Neural cell (in vitro differentiated cells): ENCODE measurements around the gene COA7. TPM values are rescaled to one million over a fixed set of nuclear protein-coding genes. Genes with fewer than 3 reads are reported as not detected.

Experiments
- H2AFZ ChIP-seq: fragments of 200-600, 300-800 bp; sonication (generic), shearing (Covaris generic); 2 replicates; pipeline ENCODE4 v1.6.0; 2014; ENCODE audit warnings: low read depth, mild to moderate bottlenecking, antibody characterized with exemption, low read length, moderate library complexity
- H3F3A ChIP-seq: fragments of 200-600 bp; shearing (Covaris generic); 2 replicates; pipeline ENCODE4 v1.6.1; 2016; ENCODE audit warnings: mild to moderate bottlenecking, moderate library complexity, mixed read lengths, antibody characterized with exemption, low read length; ENCODE audit not compliant: insufficient read depth, poor library complexity, severe bottlenecking
- H3K27ac ChIP-seq: fragments of 200-600, 300-800 bp; sonication (generic), shearing (Covaris generic); 2 replicates; pipeline ENCODE4 v1.5.1; 2014; ENCODE audit warnings: mild to moderate bottlenecking, low read length, moderate library complexity
- H3K27me3 ChIP-seq: fragments of 300-800, 200-600 bp; sonication (generic), shearing (Covaris generic); 2 replicates; pipeline ENCODE4 v1.6.0; 2014; ENCODE audit warnings: mild to moderate bottlenecking, low read depth, low read length, moderate library complexity; ENCODE audit not compliant: insufficient read depth
- H3K36me3 ChIP-seq: fragments of 300-800, 200-600 bp; sonication (generic), shearing (Covaris generic); 2 replicates; pipeline ENCODE4 v1.5.1; 2014; ENCODE audit warnings: mild to moderate bottlenecking, antibody characterized with exemption, low read length, moderate library complexity; ENCODE audit not compliant: insufficient read depth
- H3K4me2 ChIP-seq: fragments of 300-800, 200-600 bp; sonication (generic), shearing (Covaris generic); 2 replicates; pipeline ENCODE4 v1.6.0; 2014; ENCODE audit warnings: mild to moderate bottlenecking, low read length
- H3K4me3 ChIP-seq: fragments of 300-800, 200-600 bp; sonication (generic), shearing (Covaris generic); 2 replicates; pipeline ENCODE4 v1.5.1; 2014; ENCODE audit warnings: mild to moderate bottlenecking, low read length, moderate library complexity
- H3K79me2 ChIP-seq: fragments of 200-600 bp; shearing (Covaris generic); replicated peaks from 2 replicates; pipeline ENCODE4 v1.6.0; 2014; ENCODE audit warnings: mild to moderate bottlenecking, low read length, moderate library complexity; ENCODE audit not compliant: insufficient read depth
- H3K9ac ChIP-seq: fragments of 300-800, 200-600 bp; sonication (generic), shearing (Covaris generic); 2 replicates; pipeline ENCODE4 v1.6.1; 2016; ENCODE audit warnings: mild to moderate bottlenecking, low read length, mixed read lengths
- H3K9me2 ChIP-seq: fragments of 200-600 bp; shearing (Covaris generic); 2 replicates; pipeline ENCODE4 v1.6.1; 2016; ENCODE audit warnings: mild to moderate bottlenecking, low read length, mixed read lengths; ENCODE audit not compliant: insufficient read depth
- H3K9me3 ChIP-seq: fragments of 200-600, 300-800 bp; sonication (generic), shearing (Covaris generic); 2 replicates; pipeline ENCODE4 v1.6.1; 2016; ENCODE audit warnings: mild to moderate bottlenecking, mixed run types, low read length, moderate library complexity, mixed read lengths
- H4K20me1 ChIP-seq: fragments of 200-600 bp; shearing (Covaris generic); 2 replicates; pipeline ENCODE4 v1.6.1; 2016; ENCODE audit warnings: mild to moderate bottlenecking, mixed run types; ENCODE audit not compliant: insufficient read depth
- CTCF ChIP-seq: fragments of 450-650 bp; IDR thresholded peaks from 2 replicates; pipeline ENCODE4 v1.5.1; 2014; ENCODE audit warnings: antibody characterized with exemption, mild to moderate bottlenecking, moderate library complexity; ENCODE audit not compliant: poor library complexity, severe bottlenecking
- EP300 ChIP-seq: fragments of 450-650 bp; conservative IDR thresholded peaks from 2 replicates; pipeline ENCODE4 v1.6.1; 2014; ENCODE audit warnings: antibody characterized with exemption, mild to moderate bottlenecking, moderate library complexity; ENCODE audit not compliant: poor library complexity, severe bottlenecking
- EZH2 ChIP-seq: fragments of 200-600, 300-800 bp; shearing (Covaris generic), sonication (generic); IDR thresholded peaks from 2 replicates; pipeline ENCODE4 v1.6.1; 2014; ENCODE audit warnings: antibody characterized with exemption, low read length, borderline replicate concordance, mild to moderate bottlenecking; ENCODE audit not compliant: insufficient read depth, poor library complexity, severe bottlenecking
- MXI1 ChIP-seq: fragments of 450-650 bp; conservative IDR thresholded peaks from 2 replicates; pipeline ENCODE4 v1.6.1; 2014; ENCODE audit warnings: antibody characterized with exemption, mild to moderate bottlenecking; ENCODE audit not compliant: poor library complexity, severe bottlenecking
- POLR2AphosphoS5 ChIP-seq: IDR thresholded peaks from 2 replicates; pipeline ENCODE4 v1.6.1; 2012
- RAD21 ChIP-seq: fragments of 450-650 bp; conservative IDR thresholded peaks from 2 replicates; pipeline ENCODE4 v1.6.1; 2014; ENCODE audit warnings: antibody characterized with exemption, mild to moderate bottlenecking, moderate library complexity
- REST ChIP-seq: IDR thresholded peaks from 2 replicates; pipeline ENCODE4 v1.6.1; 2012; ENCODE audit warnings: borderline replicate concordance
- SMC3 ChIP-seq: fragments of 450-650 bp; conservative IDR thresholded peaks from 2 replicates; pipeline ENCODE4 v1.6.1; 2014; ENCODE audit warnings: antibody characterized with exemption, mild to moderate bottlenecking, moderate library complexity; ENCODE audit not compliant: poor library complexity
- TAF1 ChIP-seq: IDR thresholded peaks from 2 replicates; pipeline ENCODE4 v1.6.1; 2012; ENCODE audit warnings: low read depth
- polyA plus RNA-seq: library from polyadenylated mRNA; depleted of rRNA; stranded (reverse); fragments of >200 nt; gene quantifications from 2 replicates; pipeline ENCODE4 v1.2.3, GENCODE V29; 2014

COA7 gene
- polyA plus RNA-seq, 1 donor from 2014 or later, result 11.6 TPM

- Histone ChIP-seq H3K27ac (no peak overlapping the region), H3K4me2 (no peak overlapping the region), H3F3A (no peaks in the 10 kb centered on the region), H3K36me3 (no peaks in the 10 kb centered on the region), H3K27me3 (no peaks in the 10 kb centered on the region), H2AFZ (no peak overlapping the region), H4K20me1 (no peaks in the 10 kb centered on the region), H3K9me3 (no peaks in the 10 kb centered on the region), H3K79me2 (no peaks in the 10 kb centered on the region), H3K9ac (no peak overlapping the region), H3K9me2 (no peaks in the 10 kb centered on the region), H3K4me3 (no peak overlapping the region)
- TF ChIP-seq SMC3 (no peak), EP300 (no peak)
These were observed 23.4 kb downstream of the COA7 start for GRCh38 chr1:52674497-52675384.

- Histone ChIP-seq H3K9me2 (no peaks in the 10 kb centered on the region), H3K27me3 (no peaks in the 10 kb centered on the region), H3K9ac (no peak overlapping the region), H3K79me2 (no peaks in the 10 kb centered on the region), H3K9me3 (no peaks in the 10 kb centered on the region), H3K4me2 (no peak overlapping the region), H3K4me3 (no peak overlapping the region), H2AFZ (no peak overlapping the region), H3K36me3 (no peaks in the 10 kb centered on the region), H3F3A (no peaks in the 10 kb centered on the region), H4K20me1 (no peaks in the 10 kb centered on the region), H3K27ac (no peak overlapping the region)
- TF ChIP-seq EP300, result no peak
- no peak for TF ChIP-seq POLR2AphosphoS5
- no peak for TF ChIP-seq RAD21
- TF ChIP-seq CTCF, result no peak
- no peak for TF ChIP-seq REST
- no peak for TF ChIP-seq SMC3
- TF ChIP-seq EZH2, result no peak
- no peak for TF ChIP-seq MXI1
- TF ChIP-seq TAF1, result no peak
These were observed 24.6 kb downstream of the COA7 start for GRCh38 chr1:52673513-52673912.
